A204.1 (cell line): ENCODE data around the gene TAS2R7.
A peak's percentile ranks its signal among the peaks of the same experiment; 100 is the strongest.
"Not testable (repeated sequence)": the region's sequence is repeated elsewhere in the genome, so short reads cannot be mapped to it uniquely, and the experiment has no call there.

Experiments used
- FAIRE-seq: peaks from 2 replicates; lab custom pipeline; 2012; peaks lifted over from hg19 to GRCh38; lab: Jason Lieb, UNC

Gene TAS2R7

DNA sequence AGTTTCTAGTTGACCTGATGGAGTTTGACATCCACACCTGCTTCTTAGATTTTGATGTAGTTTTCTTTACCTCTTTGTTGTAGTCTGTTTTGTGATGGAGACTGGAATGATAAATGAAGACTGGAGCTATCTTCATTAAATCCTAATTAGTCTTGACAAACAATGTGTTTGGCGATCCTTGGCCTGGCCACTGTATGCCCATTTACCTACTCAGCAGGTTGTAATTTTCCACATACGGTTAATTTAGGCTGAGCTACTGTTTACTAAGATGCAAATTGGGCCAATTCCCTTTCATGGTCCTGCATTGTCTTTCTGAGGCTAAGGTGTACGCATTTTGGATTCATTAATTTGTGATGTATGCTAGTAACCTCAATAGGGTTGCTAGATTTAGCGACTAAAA is at the start of gene TAS2R7:
Gene TAS2R7, minus strand, starts transcription at position 41 of the 400 bp plus-strand sequence. CDS start 57 bp downstream, outside the sequence.
- FAIRE-seq, result no peak

DNA sequence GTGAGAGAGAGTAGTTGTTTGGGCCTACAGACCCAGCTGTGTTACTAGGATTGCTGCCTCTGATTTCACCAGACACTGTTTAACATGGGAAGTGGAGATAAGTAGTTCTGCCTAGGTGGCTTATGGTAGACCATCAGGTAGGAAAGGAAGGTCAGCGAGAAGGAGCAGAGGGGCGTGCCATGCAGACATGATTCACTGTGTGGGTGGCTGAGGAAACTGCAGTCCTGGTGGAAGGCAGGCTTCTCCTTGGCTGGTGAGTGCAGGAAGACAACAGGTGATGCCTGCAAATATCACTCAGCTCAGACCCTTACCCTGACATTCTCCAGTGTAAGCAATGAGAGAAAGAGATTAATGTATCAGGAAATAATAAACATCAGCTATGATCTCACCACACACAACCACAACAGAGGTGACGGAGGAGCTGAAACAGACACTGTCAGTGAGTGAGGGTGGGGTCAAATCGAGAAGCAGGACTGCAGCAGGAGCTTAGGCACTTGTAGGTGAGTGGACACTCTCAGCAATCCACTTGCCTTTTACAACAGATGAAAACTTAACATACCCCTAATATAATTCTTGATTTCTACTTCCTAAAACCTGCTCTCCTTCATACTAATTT is 48.9 kb upstream of the TAS2R7 start:
- no peak for FAIRE-seq

DNA sequence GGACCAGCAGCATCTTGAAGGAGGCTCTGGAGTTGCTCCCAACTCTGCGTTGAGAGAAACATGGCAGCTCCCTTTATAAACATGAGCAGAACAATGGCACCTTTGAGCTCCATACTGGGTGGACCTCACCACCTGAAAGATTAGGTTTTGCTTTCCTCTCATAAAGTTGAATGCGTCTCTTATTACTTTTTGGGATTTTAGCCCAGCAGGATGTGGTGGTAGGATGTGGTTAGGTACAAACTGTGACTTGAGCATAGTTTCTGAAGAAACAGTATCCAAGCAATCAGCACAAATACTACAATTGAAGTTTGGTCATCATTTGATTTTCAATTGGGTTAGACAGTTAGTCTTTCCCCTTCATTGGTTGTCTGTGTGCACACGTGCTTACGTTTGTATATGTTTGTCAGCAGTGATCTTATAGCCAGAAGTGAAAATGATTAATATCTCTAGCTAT is 47.0 kb upstream of the TAS2R7 start, which contains the start of gene PRR4:
Gene PRR4, minus strand, starts transcription at position 51 of the 454 bp plus-strand sequence. Its CDS starts 38 bp downstream, at position 13.
- FAIRE-seq, result no peak

DNA sequence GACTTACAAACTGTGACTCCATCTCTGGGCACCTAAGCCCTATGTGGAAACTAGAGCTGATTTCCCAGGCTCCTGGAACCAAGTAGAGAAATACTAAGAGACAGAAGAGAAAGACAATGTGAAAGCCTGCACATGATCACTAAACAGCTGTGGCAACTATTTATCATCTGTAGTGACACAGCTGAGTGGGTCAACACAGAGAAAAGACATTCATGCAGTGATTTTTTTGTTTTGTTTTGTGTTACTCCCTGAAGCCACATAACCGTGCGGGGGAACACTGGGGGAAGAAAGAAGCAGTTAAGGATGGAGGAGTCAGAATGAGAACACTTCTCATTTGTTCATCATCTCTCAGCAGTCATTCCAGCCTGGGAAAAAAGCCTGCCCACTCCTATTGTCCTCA is 45.3 kb upstream of the TAS2R7 start:
- no peak for FAIRE-seq

DNA sequence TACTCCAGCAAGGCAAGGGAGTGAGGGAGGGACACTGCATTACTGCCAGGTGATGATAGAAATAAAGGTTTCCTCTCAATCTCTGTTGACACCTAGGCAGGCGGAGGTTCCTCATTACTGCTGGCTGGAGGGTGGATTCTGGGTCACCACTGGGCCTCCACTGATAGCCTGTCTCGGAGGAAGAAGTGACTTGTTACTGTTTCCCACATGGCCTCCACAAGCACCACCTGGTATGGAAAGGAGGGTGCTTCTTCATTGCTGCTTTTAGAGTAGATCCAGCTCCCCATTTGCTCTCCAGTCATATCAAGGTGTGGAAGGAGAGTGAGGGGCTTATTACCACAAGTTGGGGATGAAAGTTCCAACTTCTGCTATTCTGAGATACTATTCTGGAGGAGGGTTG is 40.4 kb upstream of the TAS2R7 start:
- FAIRE-seq, result no peak

DNA sequence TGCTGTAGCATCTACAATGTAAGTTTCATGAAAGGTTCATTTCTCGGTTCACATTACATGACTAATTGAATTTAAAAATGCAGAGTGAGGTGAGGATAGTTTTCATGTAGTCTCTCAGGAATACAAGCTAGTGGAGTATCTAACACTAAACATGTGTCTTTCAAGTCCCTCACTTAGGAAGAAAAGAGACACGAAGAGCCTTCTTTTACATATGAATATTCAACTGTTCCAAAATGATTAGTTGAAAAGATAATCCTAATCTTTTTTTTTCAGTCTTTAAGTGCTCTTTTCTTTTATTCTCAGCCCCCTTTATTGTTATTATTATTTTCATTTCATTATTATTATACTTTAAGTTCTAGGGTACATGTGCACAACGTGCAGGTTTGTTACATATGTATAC is 36.0 kb upstream of the TAS2R7 start:
- FAIRE-seq, result no peak

DNA sequence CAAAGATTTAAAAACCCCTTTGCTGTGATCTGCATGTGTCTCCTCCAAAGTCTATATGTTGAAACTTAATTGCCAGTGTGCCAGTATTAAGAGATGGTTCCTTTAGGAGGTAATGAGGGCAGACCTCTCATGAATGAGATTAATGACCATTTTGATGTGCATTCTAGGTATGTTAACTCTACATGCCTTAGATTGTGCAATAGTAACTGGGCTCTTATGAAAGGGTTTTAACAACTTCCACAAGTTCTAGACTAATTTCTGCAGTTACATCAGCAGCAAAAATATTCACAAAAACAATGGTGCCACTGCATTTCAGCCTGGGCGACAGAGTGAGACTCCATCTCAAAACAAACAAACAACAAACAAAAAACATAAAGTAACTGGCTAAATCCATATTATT is 27.6 kb upstream of the TAS2R7 start:
- no peak for FAIRE-seq

DNA sequence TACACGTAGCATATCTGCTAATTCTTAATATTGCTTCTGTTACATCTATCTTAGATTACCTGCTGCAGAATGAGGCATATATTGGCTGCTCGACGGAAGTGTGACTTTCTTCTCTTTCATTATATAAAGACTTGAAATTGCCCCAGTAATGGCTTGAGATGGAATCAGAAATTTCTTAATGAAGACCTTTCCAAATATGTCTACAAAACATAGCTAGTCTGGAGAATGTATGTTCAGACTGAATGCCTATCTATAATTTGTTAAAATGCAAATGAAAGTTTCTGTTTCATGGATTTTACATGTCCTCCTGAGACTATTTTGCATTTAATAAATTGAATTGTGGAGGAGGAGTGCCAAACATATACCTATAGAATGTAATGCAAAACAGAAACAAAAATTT is 23.8 kb upstream of the TAS2R7 start, which contains the start of gene TAS2R10:
Gene TAS2R10, minus strand, starts transcription at position 101 of the 400 bp plus-strand sequence. Its CDS starts 89 bp downstream, at position 12.
- FAIRE-seq, result no peak

DNA sequence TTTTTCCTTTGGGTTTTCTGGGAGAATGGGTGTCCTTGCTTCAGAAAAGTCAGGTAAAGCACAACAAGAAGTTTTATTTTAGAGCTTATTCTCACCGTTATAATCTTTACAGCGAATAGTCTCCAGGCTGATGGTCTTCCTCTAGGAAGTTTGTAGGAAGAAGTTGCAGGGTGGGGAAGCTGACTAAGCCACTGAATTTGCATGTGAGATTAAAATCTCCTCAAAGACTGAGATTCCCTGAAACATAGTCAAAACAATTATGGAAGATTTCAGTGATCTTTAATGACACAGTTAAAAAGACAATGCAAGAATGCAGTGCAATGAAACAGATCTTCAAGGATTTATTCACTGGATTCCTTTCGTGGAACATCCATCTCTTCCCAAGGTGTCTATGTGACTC is 22.5 kb upstream of the TAS2R7 start:
- FAIRE-seq, result no peak

GRCh38 chr12:10811883-10812536 is 9.6 kb upstream of the TAS2R7 start:
- FAIRE-seq, result no peak

DNA sequence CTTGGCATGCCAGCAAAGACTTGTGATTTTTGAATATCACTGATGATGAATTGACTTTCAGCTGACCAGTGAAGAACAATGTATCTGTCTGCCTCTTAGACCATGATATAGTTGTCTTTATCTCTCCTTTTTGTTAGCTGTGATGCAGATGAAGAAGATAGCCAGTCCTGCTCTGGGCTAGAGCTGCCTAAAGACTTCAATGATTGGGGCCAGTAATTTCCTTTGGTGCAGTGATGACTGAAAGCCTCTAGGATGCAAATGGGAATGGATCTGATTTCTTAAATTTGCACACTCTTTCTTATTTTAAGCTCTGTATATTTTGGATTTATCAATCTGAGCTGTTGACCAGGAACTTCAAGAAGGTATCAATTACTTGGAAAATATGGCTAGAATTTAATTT is 7.6 kb upstream of the TAS2R7 start, which contains the start of gene TAS2R9:
Gene TAS2R9, minus strand, starts transcription at position 101 of the 400 bp plus-strand sequence. Its CDS starts 93 bp downstream, at position 8.
- no peak for FAIRE-seq

DNA sequence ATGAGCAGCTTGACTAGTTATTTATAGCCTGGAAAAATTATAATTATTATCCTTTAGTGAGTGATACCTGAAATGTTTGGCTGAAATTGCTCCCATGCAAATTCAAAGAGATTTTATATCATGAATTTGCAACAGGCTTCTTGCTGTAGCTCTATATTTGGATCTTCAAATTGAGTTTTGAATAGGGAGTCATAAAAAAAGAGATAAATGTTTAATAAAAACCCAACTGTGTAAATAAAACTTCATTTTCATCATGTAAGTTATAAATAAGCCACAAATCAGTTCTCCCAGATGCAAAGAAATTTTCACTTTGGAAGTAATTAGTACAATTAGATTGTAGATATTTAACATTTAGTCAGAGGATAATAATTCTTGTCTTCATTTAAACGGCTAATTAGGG is 4.8 kb upstream of the TAS2R7 start, which contains the start of gene TAS2R8:
Gene TAS2R8, minus strand, starts transcription at position 101 of the 400 bp plus-strand sequence. CDS start 306 bp downstream, outside the sequence.
- no peak for FAIRE-seq

- FAIRE-seq, result no peak
These were observed 686 bp downstream of the TAS2R7 start for GRCh38 chr12:10801741-10802140.

DNA sequence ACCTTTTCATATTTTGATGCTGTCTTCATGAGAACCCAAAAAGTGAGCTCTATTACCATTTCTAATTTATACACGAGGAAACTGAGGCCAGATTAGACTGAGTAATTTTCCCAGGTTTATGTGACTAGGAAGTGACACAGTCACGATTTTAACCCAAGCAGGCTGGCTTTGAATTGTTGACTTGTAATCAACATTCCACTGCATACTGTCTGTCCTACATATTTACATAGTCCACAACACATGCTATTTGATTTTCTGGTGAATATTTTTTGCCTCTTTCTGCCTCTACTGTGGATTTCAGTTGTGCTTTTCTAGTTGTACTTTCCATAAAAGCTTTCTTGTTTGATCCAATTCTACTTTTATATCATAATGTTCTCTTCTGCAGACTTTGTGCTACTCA is 8.2 kb downstream of the TAS2R7 start:
- FAIRE-seq, result no peak

DNA sequence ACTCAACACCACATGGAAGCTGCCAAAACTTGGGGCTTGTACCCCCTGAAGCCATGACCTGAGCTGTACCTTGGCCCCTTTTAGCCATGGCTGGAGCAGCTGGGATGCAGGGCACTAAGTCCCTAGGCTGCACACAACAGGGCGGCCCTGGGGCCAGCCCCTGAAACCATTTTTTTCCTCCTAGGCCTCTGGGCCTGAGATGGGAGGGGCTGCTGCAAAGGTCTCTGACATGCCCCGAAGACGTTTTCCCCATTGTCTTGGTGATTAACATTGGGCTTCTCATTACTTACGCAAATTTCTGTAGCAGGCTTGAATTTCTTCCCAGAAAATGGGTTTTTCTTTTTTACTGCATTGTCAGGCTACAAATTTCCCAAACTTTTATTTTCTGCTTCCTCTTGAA is 10.7 kb downstream of the TAS2R7 start:
- FAIRE-seq, result not testable (repeated sequence)

DNA sequence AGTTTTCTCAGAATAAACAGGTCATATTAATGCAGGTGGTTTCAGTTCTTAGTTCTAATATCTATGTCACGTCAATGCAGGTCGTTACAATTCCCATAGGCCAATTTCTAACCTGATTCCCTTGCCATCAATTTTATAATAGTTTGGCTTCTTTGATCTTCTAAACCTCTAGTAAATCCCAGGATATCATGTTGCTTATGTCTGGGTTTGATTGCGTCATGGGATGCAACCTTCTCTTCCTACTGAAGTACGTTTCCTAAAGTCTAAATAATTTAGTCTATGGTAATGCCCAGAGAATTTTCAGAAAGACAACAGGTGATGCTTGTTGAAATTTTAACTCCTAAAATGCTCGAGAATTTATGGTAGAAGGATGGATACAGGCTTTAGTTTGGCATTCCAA is 19.2 kb downstream of the TAS2R7 start:
- no peak for FAIRE-seq

DNA sequence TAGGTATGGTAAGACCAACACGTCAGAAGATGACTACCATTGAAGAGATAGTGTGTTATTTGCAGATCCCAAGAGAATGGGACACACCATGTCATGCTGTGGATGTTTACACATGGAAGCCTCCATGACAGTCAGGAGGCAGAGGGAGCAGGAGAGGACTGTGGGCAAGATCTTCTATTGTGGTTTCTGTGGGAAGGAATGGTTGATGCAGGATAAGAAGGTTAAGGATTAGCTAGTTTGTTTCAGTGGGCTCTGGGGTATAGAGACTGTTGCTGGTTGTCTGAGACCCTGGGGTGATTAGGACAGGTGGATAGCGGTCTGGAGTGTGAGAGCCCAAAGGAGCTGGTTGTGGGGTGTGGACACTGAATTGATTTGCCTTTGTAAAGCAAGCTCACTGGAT is 23.3 kb downstream of the TAS2R7 start:
- no peak for FAIRE-seq

- FAIRE-seq, result peak; percentile 98
These were observed 31.2 kb downstream of the TAS2R7 start for GRCh38 chr12:10771132-10771733.

GRCh38 chr12:10759657-10760056 is 42.8 kb downstream of the TAS2R7 start:
- FAIRE-seq, result no peak

DNA sequence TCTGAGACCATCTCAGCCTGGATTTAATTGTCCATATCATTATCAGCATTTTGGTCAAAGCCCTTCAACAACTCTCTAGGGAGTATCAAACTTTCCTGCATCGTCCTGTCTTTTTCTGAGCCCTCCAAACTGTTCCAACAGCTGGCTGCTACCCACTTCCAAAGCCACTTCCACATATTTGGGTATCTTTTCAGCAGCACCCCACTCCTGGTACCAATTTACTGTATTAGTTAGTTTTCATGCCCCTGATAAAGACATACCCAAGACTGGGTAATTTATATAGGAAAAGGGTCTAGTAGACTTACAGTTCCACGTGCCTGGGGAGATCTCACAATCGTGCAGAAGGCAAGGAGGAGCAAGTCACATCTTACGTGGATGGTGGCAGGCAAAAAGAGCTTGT is 46.2 kb downstream of the TAS2R7 start:
- no peak for FAIRE-seq

DNA sequence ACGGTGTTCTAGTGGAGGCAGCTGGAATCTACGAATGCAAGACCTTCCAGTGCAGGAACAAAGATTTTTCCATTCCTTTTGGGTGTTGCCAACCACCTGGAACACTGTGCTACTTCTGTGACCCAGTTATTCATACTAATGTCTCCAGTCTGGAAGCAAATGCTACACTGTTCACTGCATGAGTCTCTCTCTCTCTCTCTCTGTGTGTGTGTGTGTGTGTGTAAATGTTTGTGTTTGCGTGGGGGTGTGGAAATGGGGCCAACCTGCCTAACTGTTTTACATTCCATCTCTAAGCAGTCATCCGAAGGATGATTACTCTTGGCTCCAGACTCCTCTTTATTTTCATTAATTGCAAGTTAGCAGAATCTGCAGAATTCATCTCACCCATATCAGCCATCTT is 49.4 kb downstream of the TAS2R7 start:
- no peak for FAIRE-seq
